PC-3 (cell line): Measurements from ENCODE around the gene KCNIP4.

Experiments
- EZH2 ChIP-seq: fragments of 300-600 bp; sonication (generic); IDR thresholded peaks from one replicate; pipeline ENCODE4 v1.6.1; 2017; ENCODE audit warnings: antibody characterized with exemption, mild to moderate bottlenecking, low read length; ENCODE audit not compliant: unreplicated experiment
- EZH2phosphoT487 ChIP-seq: fragments of 300-600 bp; sonication (generic); IDR thresholded peaks from 2 replicates; pipeline ENCODE4 v1.6.1; 2018; ENCODE audit warnings: mild to moderate bottlenecking, antibody characterized with exemption, low read length, borderline replicate concordance
- TF ChIP-seq, protein P1 (sequence below): fragments of 300-600 bp; sonication (generic); conservative IDR thresholded peaks from 2 replicates; pipeline ENCODE4 v1.5.1; 2017; ENCODE audit warnings: antibody characterized with exemption, low read depth, mild to moderate bottlenecking, low read length

DNA sequence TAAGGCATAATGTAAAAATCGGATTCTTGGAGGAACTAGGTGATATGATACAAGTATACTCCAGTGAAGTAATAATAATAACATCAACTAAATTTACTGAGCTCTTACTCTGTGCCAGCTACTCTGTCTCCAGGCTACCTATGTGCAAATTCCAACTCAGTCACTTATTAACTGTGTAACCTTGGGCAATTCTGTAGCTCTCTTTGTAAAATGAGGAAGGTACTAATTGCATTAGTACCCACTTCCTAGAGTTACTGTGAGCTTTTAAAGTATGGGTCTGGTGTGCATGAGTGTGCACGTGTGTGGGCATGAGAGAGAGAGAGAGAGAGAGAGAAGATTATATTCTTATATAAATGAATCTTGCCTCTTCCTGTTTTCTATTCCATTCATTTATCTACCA is 169.9 kb downstream of the KCNIP4 start:
- TF ChIP-seq, protein P1, sequence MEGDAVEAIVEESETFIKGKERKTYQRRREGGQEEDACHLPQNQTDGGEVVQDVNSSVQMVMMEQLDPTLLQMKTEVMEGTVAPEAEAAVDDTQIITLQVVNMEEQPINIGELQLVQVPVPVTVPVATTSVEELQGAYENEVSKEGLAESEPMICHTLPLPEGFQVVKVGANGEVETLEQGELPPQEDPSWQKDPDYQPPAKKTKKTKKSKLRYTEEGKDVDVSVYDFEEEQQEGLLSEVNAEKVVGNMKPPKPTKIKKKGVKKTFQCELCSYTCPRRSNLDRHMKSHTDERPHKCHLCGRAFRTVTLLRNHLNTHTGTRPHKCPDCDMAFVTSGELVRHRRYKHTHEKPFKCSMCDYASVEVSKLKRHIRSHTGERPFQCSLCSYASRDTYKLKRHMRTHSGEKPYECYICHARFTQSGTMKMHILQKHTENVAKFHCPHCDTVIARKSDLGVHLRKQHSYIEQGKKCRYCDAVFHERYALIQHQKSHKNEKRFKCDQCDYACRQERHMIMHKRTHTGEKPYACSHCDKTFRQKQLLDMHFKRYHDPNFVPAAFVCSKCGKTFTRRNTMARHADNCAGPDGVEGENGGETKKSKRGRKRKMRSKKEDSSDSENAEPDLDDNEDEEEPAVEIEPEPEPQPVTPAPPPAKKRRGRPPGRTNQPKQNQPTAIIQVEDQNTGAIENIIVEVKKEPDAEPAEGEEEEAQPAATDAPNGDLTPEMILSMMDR: no peak
- TF ChIP-seq EZH2 (no peak), EZH2phosphoT487 (no peak)
